Stimulated activated CD4-positive, alpha-beta T cell treated with anti-CD3 and anti-CD28 coated beads, Interleukin-15, amount 100 ng/mL, for 1 hour (primary cell): Measurements from ENCODE around the gene KRT6C.

Experiments
- DNase-seq, 2 donors: peaks; one replicate each; pipeline ENCODE4 v3.0.0-alpha.2; 2020; ENCODE audit warnings: low read depth in 1 of 2, low spot score in 1 of 2

The KRT6C gene

DNA sequence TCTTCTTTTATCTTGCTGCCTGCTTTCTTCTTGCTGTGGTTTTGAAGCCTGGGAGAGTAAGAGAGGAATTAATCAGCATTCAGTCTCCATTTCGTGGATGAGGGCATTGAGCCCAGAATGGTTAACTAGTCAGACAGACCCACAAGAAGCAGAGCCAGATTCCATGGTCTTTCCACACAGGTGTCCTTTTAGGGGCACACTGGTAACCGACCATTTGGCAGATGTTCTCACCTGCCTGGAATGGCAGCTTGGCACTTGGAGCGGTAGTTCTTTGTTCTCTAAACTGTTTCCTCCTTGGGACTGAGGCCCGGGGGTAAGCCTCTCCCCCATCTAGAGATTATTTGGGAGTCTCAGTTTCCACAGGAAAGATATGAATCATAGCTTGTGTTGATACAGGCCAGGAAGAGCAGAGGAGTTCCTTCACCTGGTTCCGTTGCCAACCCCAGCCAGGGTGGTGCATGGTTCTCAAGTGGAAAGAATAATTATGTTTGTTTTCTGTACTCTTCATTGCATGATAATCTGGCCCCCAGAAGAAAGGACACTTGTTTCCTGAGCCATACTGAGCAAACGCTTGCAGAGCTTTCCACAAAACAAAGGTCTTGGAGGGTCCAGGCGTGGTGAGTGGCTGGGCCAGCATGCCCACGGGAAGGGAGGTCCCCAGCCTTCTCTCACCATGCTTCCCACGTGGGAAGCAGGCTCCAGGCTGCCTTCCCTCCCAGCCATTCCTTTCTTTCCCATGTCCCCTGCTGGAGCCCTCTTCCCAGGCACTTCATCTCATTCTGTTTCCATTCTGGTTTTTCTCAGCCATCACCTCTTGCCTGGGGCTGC lies 37.4 kb downstream of the KRT6C start:
- DNase-seq, result no peak

DNA sequence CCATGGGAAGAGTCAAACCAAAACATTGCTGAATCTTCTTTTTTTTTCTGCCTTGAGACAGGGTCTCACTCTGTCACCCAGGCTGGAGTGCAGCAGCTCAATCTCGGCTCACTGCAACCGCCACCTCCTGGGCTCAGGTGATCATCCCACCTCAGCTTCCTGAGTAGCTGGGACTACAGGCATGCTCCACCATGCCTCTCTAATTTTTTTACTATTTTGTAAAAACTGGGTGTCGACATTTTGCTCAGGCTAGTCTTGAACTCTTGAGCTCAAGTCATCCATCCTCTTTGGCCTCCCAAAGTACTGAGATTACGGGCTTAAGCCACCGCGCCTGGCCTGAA lies 38.0 kb downstream of the KRT6C start:
- no peak for DNase-seq

DNA sequence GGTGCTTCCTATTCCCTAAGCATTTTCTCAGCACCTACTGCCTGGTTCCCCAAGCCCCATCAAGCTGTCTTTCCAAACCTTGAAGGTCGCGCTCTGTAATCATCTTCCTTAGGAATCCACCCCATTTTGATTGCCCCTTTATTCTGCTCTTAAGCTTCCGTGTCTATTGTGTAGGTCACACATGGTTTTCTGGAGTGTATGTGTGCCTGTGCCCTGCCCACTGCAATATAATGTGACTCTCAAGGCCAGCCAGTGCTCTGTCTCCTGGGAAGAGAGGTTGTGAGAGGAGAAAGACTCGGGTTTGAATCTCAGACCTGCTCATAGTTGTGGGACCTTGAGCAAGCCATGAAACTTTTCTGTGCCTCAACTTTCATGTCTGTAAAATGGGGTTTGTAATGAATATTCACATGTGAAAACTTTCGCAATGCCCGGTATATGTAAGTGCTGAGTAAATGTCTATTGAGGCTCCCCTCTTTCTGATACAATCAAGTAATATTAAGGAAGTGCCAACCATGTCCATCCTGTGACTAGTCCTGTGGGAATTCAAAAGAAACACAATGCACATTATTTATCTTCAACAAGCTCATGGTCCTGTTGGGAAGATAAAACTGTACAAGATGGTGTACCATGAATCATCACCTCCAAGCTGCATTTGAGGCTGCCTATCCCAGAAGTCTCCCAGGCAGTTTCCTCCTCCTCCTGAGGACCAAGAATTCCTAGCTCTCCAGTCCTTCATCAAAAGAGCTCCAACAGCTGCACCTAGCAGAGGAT lies 38.7 kb downstream of the KRT6C start:
- no peak for DNase-seq

DNA sequence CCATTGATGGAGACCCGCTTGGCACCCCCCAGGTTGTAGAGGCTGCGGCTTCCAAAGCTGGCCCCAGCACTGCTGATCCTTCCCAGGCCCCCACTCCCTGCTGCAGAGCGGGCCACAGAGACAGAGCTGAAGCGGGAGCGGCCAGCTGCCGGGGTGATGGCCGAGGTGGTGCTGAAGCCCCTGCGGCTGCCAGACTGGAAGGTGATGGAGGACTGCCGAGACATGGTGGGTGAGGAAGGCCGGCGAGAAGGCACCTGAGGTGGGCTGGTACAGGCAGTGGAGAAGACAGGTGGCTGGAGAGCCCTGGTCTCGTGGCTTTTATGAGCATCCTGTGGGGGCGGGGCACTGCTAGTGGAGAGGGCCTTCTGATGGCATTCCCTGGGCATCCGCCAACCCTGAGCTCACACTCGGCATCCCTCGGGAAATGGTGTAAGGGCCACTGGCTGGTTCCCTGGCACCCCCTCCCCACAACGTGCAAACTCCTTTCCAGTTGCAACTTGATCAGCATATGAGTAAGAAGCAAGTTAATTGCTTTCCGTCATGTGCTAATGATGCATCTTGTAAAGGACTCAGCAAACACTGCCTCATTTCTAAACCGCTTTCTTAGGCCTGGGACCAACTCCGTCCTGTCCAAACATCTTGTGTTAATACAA lies 39.4 kb downstream of the KRT6C start, which contains the start of gene KRT75:
Gene KRT75, minus strand, starts transcription at position 291 of the 653 bp plus-strand sequence. Its CDS starts 67 bp downstream, at position 224.
- DNase-seq, result no peak

DNA sequence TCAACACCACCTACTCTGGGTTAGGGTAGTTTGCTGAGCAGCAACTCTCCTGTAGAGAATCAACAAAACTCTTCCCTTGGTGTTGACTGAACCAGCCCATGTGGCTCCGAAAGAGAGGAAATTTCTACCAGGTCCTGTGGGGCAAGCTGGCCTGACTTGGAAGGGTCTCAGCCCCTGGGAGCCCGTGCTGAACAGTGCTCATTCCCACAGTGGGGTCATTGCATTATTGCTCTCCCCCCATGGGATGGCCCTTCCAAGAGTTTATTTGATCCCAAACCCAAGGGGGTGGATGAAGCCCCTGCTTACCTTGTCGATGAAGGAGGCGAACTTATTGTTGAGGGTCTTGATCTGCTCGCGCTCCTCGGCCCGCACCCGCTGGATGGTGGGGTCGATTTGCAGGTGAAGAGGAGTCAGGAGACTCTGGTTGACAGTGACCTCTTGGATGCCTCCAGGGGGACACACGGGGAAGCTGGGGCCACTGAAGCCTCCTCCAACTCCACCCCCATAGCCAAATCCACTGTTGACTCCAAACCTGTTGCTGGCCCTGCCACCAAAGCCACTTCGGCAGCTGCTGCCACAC lies 40.0 kb downstream of the KRT6C start:
- DNase-seq, result no peak

DNA sequence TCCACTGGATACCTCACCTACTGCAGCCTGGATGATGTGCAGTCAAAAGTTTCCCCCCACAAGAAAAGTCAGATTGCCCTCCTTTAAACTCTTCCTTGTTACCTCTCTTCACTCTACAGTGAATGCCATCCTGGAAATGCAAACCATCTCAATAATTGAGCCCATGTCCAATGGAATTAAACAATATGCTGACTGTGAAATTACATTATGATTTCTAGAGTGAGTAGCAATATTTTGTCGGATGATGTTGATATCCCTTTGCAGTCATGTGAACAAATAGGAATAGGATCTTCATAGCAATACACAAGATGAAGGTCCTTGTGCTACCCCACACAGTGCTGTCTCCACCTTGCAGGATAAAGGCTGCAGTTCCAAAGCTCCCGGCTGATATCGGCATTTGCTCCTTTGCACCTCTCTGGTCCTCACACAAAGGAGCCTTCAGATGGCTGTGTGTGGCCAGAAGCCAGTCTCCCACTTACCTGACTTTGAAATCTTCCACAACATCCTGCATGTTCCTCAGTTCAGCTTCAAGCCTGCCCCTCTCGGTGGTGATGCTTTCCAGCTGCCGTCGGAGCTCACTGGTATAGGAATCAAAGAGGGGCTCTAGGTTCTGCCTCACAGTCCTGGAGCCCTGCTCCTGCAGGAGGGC lies 40.9 kb downstream of the KRT6C start:
- DNase-seq, result no peak

DNA sequence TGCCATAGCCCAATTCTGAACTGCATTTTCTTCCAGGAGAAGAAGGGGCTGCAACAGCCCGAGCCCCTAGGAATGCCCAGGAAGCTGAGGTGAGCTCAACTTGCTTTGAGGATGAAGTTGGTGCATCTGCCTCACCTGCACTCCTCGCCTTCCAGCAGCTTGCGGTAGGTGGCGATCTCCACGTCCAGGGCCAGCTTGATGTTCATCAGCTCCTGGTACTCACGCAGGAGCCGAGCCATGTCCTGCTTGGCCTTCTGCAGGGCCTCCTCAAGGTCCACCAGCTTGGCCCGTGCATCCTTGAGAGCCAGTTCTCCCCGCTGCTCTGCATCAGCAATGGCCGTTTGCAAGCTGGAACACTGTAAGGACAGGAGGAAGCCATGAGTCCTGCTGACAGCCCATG lies 45.5 kb downstream of the KRT6C start:
- DNase-seq, result no peak

DNA sequence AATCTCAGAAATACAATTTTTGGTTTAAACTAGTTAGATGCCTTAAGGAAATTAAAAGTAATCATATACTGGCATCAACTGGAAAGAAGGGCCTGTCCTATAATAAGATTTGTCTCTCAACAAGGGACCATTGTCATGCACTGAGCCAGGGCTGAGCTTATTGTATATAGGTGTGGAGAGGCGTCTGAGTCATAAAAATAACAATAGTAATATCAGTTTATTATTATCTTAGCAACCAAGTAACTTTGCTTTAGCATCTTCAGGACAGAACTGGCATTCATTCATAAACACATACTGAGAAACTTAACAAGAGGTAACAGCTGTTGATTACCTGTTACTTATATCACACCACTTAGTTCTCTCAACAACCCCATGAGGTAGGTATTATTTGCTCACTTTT lies 46.5 kb downstream of the KRT6C start:
- DNase-seq, result no peak

DNA sequence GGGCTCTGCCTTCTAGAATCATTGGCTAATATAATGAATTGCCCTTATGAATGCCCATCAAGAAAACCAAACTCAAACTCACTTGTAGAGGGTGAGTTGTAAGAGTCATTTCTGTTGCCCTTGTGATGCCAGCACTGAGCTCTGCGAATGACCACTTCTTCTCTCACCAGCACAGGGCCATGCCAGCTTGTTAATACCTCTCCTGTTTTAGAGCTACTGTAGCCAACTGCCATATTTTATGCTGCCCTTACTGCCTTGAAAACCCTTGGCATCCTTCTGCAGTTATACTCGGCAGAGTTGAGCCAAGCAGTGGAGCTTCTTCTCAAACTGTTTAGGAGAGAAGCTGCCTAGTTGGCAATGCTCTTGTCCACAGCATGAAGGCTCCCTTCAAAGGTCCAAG lies 47.6 kb downstream of the KRT6C start:
- no peak for DNase-seq

DNA sequence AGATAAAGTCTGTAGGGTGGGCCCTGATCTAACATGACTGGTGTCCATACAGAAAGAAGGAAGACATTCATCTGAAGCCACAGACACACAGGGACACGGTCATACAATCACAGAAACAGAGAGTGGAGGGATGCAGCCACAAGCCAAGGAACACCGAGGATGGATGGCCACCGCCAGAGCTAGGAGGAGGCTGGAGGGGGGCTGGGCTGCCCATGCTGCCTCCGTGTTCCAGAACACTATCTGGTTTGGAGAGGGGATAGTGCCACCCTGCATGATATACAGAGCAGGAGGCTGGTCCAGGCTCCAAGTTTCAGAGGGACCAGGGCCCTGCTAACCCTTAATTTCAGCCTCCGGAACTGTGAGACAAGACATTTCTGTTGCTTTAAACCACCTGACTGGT lies 48.1 kb downstream of the KRT6C start:
- DNase-seq, result no peak

DNA sequence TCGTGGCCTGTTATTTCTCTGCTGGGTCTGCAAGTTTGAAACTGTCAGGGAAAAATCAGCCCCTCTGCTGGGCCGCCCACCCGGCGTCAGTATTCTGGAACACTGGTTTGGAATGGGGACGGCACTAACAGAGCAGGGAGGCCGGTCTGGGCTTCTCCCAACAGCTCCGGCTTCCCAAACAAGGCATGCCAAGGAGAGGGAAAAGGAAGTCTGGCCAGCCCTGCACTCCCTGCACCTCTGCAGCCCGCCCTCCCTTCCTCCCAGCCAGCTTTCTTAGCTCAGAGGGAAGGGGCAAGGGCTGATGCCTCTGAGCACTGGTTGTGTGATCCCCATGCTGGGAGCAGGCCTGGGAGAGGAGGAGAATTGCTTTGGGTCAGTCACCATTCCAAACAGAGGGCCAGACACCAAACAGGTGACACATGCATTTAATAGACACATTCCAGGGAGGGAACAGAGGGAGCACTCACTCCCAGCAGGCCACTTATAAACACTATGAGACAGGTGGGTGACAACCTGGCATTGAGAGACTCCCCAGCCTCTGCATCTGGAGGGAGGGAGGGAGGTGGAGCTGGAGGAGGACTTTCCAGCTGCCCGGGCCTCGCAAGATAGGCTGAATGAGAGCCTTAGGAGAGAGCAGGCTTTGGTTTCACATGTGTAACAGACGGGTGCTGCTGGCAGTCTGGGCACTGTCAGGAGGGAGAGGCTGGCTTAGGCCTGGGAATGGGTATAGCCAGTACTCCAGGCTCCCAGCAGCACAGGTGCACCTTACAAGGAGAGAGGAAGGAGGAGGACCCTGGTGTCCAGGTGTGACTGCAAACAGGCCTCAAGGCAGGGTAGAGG lies 49.7 kb downstream of the KRT6C start:
- no peak for DNase-seq

DNA sequence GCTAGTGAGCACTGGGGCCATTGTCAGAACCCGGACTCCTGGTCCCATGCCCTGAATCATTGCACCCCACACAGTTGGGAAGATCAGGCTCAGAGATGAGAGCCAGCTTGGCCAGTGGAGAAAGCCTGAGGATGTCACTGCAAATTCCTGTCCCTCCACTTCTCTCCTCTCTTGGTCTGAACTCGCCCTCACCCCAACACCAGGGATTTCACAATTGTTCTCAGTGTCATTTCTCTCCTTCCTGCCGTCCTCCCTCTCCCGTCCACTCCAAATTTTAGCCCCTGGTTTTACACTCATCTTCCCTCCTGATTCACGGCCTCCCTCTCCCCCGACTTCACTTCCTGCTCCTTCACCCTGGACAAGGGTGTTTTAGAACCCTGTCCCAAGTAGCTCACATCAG lies 50.6 kb downstream of the KRT6C start:
- no peak for DNase-seq

DNA sequence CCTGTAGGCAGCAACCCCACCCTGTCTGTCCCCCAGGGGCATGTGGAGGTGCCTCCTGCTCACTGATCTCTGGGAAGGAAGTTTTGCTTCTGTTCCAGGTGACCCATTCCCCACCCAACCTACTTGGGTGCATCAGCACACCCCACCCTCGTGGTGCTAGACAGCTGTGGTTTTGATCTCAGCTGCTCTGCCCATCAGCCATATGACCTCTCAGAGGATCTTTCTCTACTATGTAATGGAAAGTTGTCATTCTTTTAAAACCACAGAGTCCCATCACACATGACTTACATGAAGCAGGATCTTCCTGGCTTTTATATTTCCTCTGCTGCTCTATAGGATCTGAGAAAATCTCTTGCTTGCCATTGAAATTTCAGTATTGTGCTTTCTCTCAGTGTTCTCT lies 53.9 kb downstream of the KRT6C start:
- DNase-seq, result no peak

DNA sequence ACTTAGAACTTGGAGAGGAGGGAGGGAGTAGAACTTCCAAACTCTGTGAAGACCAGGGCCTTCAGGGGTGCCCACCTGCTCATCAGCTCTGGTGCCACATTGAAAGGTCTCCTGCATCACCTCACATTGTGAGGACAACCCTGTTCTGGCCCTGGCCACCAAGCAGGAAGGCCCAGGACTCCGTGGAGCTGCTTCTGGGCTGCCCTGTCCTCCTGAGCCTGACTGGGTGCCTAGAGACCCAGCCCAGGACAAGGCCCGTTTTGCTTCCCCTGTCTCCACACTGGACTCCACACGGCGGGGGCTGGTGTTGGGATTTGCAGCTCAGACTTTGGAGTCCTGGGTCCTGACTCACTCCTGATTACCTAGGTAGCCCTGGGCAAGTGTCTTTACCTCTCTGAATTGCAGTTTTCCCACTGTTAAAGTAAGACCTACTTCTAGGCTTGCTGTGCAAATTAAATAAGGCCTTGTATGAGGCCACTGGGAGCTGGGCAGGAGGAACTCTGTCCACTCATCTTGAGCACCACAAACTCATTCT lies 55.0 kb downstream of the KRT6C start:
- DNase-seq, result no peak
